HFFc6 (cell line): ENCODE measurements around the gene GLG1. TPM values are rescaled to one million over a fixed set of nuclear protein-coding genes. Genes with fewer than 3 reads are reported as not detected.
"Not testable (repeated sequence)": the region's sequence is repeated elsewhere in the genome, so short reads cannot be mapped to it uniquely, and the experiment has no call there.

ENCODE experiments used
- DNase-seq: peaks from one replicate; pipeline ENCODE4 v3.0.0-alpha.2; 2018
- H3K27ac Mint-ChIP-seq: 2 replicates; pipeline ENCODE4 v1.8.0; 2020; ENCODE audit warnings: mild to moderate bottlenecking, mixed read lengths
- H3K27me3 Mint-ChIP-seq: 2 replicates; pipeline ENCODE4 v1.8.0; 2021; ENCODE audit warnings: mild to moderate bottlenecking, moderate library complexity, mixed read lengths; ENCODE audit not compliant: insufficient read depth
- H3K36me3 Mint-ChIP-seq: 2 replicates; pipeline ENCODE4 v1.8.0; 2021; ENCODE audit warnings: low read depth, mixed read lengths
- H3K4me1 Mint-ChIP-seq: 2 replicates; pipeline ENCODE4 v1.8.0; 2020; ENCODE audit warnings: low read depth, mixed read lengths
- H3K4me3 Mint-ChIP-seq: 2 replicates; pipeline ENCODE4 v1.8.0; 2020; ENCODE audit warnings: mild to moderate bottlenecking, moderate library complexity, mixed read lengths
- H3K9me3 Mint-ChIP-seq: 2 replicates; pipeline ENCODE4 v1.8.0; 2020; ENCODE audit warnings: mild to moderate bottlenecking, mixed read lengths
- total RNA-seq, 6 experiments: library from RNA; stranded (reverse); fragmentation: NEBNext Ultra II Directional; extraction: Animal tissue kit (Norgen Biotek cat#: 25700); gene quantifications; 2 replicates in 1 of 6; 3 replicates in 5 of 6; pipeline ENCODE4 v1.2.3, GENCODE V29; 2021
- TF ChIP-seq, protein P1 (sequence below): fragments of 200-600 bp; sonication (generic); IDR thresholded peaks from 2 replicates; pipeline ENCODE4 v1.5.0; 2021; ENCODE audit warnings: antibody characterized with exemption, mild to moderate bottlenecking

Gene GLG1
- total RNA-seq, 6 experiments from 2014 or later, result 149 to 167 (median 161) TPM

DNA sequence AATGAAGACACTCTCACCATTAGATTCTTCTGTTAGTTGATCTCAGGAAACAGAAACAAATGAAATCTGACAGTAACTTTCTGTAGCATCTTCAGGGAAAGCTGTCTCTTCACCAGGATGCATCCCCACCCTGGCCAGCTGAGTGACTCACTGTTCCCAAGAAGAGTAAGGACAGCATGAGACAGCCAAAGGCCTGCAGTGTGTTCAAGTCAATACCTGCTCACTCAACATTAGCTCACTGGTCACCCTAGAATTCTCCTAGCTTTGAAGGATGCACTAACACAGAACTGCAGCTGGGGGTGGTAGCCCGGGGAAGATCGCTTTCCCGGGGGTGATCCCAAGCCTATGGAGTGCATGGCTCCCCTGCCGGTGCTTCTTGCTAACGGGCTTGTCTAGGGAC, 157.4 kb downstream of the GLG1 start:
- H3K27ac Mint-ChIP-seq, result peak overlapping the region; percentile 99
- TF ChIP-seq, protein P1, sequence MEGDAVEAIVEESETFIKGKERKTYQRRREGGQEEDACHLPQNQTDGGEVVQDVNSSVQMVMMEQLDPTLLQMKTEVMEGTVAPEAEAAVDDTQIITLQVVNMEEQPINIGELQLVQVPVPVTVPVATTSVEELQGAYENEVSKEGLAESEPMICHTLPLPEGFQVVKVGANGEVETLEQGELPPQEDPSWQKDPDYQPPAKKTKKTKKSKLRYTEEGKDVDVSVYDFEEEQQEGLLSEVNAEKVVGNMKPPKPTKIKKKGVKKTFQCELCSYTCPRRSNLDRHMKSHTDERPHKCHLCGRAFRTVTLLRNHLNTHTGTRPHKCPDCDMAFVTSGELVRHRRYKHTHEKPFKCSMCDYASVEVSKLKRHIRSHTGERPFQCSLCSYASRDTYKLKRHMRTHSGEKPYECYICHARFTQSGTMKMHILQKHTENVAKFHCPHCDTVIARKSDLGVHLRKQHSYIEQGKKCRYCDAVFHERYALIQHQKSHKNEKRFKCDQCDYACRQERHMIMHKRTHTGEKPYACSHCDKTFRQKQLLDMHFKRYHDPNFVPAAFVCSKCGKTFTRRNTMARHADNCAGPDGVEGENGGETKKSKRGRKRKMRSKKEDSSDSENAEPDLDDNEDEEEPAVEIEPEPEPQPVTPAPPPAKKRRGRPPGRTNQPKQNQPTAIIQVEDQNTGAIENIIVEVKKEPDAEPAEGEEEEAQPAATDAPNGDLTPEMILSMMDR, result peak; percentile 70
- H3K4me3 Mint-ChIP-seq, result peak overlapping the region; percentile 77
- peak; percentile 85 for DNase-seq
- no peaks in the 10 kb centered on the region for H3K9me3 Mint-ChIP-seq
- H3K4me1 Mint-ChIP-seq, result peaks cover 44% of the 10 kb centered on the region
- peaks cover 36% of the 10 kb centered on the region for H3K36me3 Mint-ChIP-seq
- peaks cover 5% of the 10 kb centered on the region for H3K27me3 Mint-ChIP-seq

DNA sequence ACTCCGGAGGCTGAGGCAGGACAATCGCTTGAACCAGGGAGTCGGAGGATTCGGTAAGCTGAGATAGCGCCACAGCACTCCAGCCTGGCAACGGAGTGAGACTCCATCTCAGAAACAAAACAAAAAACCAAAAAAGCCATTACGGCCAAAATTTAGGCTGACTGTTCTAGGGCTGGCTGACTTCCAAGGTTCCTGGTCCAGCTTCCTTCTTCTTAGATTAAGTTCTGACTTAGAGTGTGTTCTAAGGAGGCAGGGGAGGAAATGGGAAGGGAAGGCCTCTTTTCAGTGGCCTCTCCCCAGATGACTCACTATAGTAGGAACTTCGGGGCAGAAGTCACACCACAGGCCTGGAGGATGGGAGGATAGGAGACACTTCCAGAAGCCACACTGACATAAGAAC, 157.9 kb downstream of the GLG1 start:
- peak; percentile 94 for DNase-seq
- Mint-ChIP-seq H3K4me1 (peaks cover 44% of the 10 kb centered on the region), H3K27ac (peak overlapping the region; percentile 99), H3K4me3 (peak overlapping the region; percentile 77), H3K9me3 (no peaks in the 10 kb centered on the region), H3K27me3 (peaks cover 5% of the 10 kb centered on the region), H3K36me3 (peaks cover 36% of the 10 kb centered on the region)
- TF ChIP-seq, protein P1, result no peak

DNA sequence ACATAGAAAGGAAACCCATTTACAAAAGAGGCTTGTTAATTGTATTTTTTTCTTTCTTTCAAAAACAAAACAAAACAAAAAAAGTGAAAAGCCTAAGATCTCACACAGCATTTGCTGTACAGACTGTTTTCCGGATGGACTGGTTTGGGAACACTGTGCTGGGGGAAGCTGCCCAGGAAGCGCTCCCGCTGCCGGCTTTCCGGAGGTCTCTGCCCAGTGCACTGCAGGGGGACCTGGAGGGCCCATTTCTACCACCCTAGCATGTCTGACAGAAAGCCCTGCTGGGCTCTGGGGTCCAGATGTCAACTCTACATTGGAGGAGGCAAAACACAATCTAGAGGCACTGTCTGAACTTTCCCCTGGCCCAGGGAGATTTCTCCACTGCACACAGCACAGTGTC, 159.3 kb downstream of the GLG1 start:
- Mint-ChIP-seq H3K4me3 (no peak overlapping the region), H3K4me1 (peaks cover 44% of the 10 kb centered on the region), H3K36me3 (peaks cover 30% of the 10 kb centered on the region), H3K9me3 (no peaks in the 10 kb centered on the region), H3K27me3 (peaks cover 5% of the 10 kb centered on the region), H3K27ac (peak overlapping the region; percentile 82; the same call in 1 of the 2 replicates)
- no peak for DNase-seq
- TF ChIP-seq, protein P1, result no peak

DNA sequence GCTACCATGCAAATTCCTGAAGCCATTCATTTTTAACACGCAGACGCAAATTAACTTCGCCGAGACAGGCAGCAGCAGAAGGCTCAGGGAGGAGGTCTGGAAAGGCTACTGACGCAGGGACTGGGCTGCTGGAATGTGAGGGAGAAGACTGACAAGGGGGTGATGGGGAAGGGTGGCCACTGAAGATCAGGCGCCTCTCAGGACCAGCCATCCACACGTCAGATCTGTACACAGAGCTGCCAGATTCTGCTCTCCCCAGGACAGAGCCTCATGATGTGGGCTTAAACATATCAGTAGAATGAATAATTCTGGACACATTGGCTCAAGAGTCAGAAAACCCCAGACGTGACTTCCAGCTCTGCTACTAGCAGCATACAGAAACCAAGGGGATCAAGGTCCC, 160.0 kb downstream of the GLG1 start:
- Mint-ChIP-seq H3K27me3 (peaks cover 5% of the 10 kb centered on the region), H3K9me3 (no peaks in the 10 kb centered on the region), H3K4me3 (no peak overlapping the region), H3K27ac (no peak overlapping the region), H3K4me1 (peaks cover 39% of the 10 kb centered on the region), H3K36me3 (peaks cover 23% of the 10 kb centered on the region)
- no peak for DNase-seq
- TF ChIP-seq, protein P1, result no peak

DNA sequence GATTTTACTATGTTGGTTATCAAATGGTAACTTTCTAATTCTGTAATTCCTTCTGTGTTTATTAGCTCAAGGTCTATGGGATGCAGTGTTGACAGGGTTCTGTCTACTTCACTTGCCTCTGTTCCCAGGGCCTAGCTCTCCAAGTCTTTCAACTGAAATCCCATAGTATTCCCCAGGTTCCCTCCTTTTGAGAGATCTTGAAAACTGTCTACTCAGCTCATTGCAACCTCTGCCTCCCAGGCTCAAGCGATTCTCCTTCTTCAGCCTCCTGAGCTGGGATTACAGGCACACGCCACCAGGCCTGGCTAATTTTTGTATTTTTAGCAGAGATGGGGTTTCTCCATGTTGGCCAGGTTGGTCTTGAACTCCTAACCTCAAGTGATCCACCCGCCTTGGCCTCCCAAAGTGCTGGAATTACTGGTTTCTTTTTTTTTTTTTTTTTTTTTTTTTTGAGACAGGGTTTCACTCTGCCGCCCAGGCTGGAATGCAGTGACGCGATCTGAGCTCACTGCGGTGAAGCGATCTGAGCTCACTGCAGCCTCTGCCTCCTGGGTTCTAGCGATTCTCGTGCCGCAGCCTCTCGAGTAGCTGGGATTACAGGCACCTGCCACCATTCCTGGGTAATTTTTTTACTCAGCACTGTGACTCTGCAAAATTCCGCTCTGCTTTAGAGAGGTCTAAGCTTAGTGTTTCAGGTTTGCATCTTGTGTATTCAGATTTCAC, 163.1 kb downstream of the GLG1 start:
- not testable (repeated sequence) for H3K4me3 Mint-ChIP-seq, H3K27me3 Mint-ChIP-seq, H3K4me1 Mint-ChIP-seq, H3K9me3 Mint-ChIP-seq, H3K27ac Mint-ChIP-seq, DNase-seq
- peaks cover 11% of the 10 kb centered on the region for H3K36me3 Mint-ChIP-seq

DNA sequence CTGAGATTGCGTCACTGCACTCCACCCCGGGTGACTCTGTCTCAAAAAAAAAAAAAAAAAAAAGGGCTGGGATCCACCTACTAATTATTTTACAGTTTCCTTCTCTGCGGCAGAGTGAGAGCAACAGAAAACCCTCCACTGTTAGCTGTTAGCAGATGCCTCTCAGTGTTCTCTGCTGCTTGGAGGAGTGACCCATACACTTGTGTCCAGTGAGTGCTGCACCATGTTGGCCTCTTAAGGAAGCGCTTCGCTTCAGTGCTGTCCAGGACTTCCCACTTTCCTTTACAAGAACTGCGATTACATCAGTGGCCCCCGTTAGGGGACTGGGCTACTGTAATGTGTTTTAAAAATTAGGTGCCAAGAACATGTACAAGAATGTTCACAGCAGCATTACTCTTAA, 167.2 kb downstream of the GLG1 start:
- DNase-seq, result no peak
- no peak overlapping the region for H3K4me3 Mint-ChIP-seq
- peaks cover 12% of the 10 kb centered on the region for H3K36me3 Mint-ChIP-seq
- H3K4me1 Mint-ChIP-seq, result no peaks in the 10 kb centered on the region
- TF ChIP-seq, protein P1, result no peak
- no peaks in the 10 kb centered on the region for H3K27me3 Mint-ChIP-seq
- no peaks in the 10 kb centered on the region for H3K9me3 Mint-ChIP-seq
- no peak overlapping the region for H3K27ac Mint-ChIP-seq
